ENCODE data around the gene STAG1. TPM values are rescaled to one million over a fixed set of nuclear protein-coding genes. Genes with fewer than 3 reads are reported as not detected.
A peak's percentile ranks its signal among the peaks of the same experiment; 100 is the strongest.

Gene STAG1
- polyA plus RNA-seq, 1 of the 3 experiments (the other 2 are of a cell fraction): 5.5 TPM

GRCh38 chr3:136464502-136464901 lies 287.7 kb downstream of the STAG1 start:
- Histone ChIP-seq H3K79me2 (ENCODE audit: insufficient read depth) (peaks cover 14% of the 10 kb centered on the region; the same call in 1 of the 2 replicates), H3K9ac (no peak overlapping the region), H3K4me2 (no peak overlapping the region), H3K4me3 (ENCODE audit: low read depth in 2 of 2, low read length in 1 of 2) (no peak overlapping the region), H3K9me2 (no peaks in the 10 kb centered on the region), H3K36me3 (replicated peaks in 1 of 2; ENCODE audit: control insufficient read depth in 1 of 2, insufficient read depth in 2 of 2, low read length in 1 of 2) (peaks cover 0 to 36% of the 10 kb centered on the region in 2 experiments), H3K27me3 (ENCODE audit: insufficient read depth) (no peaks in the 10 kb centered on the region), H2AFZ (ENCODE audit: low read depth) (no peak overlapping the region), H3K9me3 (no peaks in the 10 kb centered on the region), H4K20me1 (ENCODE audit: insufficient read depth) (no peaks in the 10 kb centered on the region), H3K4me1 (ENCODE audit: control insufficient read depth in 1 of 2, insufficient read depth in 2 of 2, low read depth in 1 of 2, low read length in 1 of 2) (no peaks in the 10 kb centered on the region), H3F3A (replicated peaks; ENCODE audit: insufficient read depth) (peaks cover 7% of the 10 kb centered on the region), H3K27ac (ENCODE audit: low read depth in 2 of 2, low read length in 1 of 2) (peak overlapping the region in 1 of 2 experiments; percentile 32; a peak in 2 of 4 replicates)
- TF ChIP-seq GABPA (IDR thresholded peaks at IDR 0.05; ENCODE audit: low read depth) (no peak), RAD21 (IDR thresholded peaks at IDR 0.05; ENCODE audit: low read length) (no peak), MEF2A (IDR thresholded peaks at IDR 0.05; ENCODE audit: borderline replicate concordance, low read depth) (no peak), TCF12 (IDR thresholded peaks at IDR 0.05) (no peak), MXI1 (IDR thresholded peaks at IDR 0.05; ENCODE audit: low read depth, low read length) (no peak), GATA2 (CRISPR knock-in tag; IDR thresholded peaks at IDR 0.05) (no peak), REST (IDR thresholded peaks at IDR 0.05; ENCODE audit: low read depth, low read length) (no peak), SIN3A (IDR thresholded peaks at IDR 0.05; ENCODE audit: borderline replicate concordance, low read depth, low read length) (no peak), FOXJ3 (CRISPR knock-in tag; IDR thresholded peaks at IDR 0.05) (no peak), CTCF (IDR thresholded peaks at IDR 0.05) (no peak), JUND (IDR thresholded peaks at IDR 0.05) (no peak), RFX5 (IDR thresholded peaks at IDR 0.05; ENCODE audit: low read length) (no peak), FOSL2 (IDR thresholded peaks at IDR 0.05; ENCODE audit: borderline replicate concordance, low read depth) (no peak), YY1 (IDR thresholded peaks at IDR 0.05; ENCODE audit: low read depth) (no peak), SMC3 (IDR thresholded peaks at IDR 0.05; ENCODE audit: low read depth, low read length) (no peak), CHD2 (IDR thresholded peaks at IDR 0.05; ENCODE audit: low read length, partially characterized antibody) (no peak), EP300 (IDR thresholded peaks at IDR 0.05; ENCODE audit: borderline replicate concordance in 1 of 2, low read depth in 1 of 2, low read length in 1 of 2) (no peak)
- CTCF ChIA-PET: interaction anchor here (1.1 to 1.6 kb wide), 3 partner anchors 10 to 288 kb away, joined by 3 to 5 read pairs (median 3); partner anchors contain the start of gene STAG1
- WGBS (ENCODE audit: low lambda C conversion rate): 61% methylated on average over 2 of the region's 2 CpGs
- POLR2A ChIA-PET: no interaction called here
- DNase-seq: no peak
